Mesenchymal stem cell (in vitro differentiated cells and primary cell): ENCODE data around the gene PTPRU.
"Not testable (repeated sequence)": the region's sequence is repeated elsewhere in the genome, so short reads cannot be mapped to it uniquely, and the experiment has no call there.

Experiments
- DNase-seq: peaks from one replicate; pipeline ENCODE4 v3.0.0-alpha.2; 2013
- H2AFZ ChIP-seq: one replicate; pipeline ENCODE4 v1.6.1; 2013; ENCODE audit warnings: low read depth, mild to moderate bottlenecking, control low read depth, inconsistent platforms, low read length, moderate library complexity
- H2AK5ac ChIP-seq: 2 replicates; pipeline ENCODE4 v1.6.1; 2013; ENCODE audit warnings: low read length, moderate library complexity, mild to moderate bottlenecking, inconsistent platforms; ENCODE audit not compliant: severe bottlenecking
- H2BK120ac ChIP-seq: one replicate; pipeline ENCODE4 v1.6.1; 2013; ENCODE audit warnings: low read depth, mild to moderate bottlenecking, inconsistent platforms, low read length, moderate library complexity
- H2BK12ac ChIP-seq, 2 experiments: one replicate each; pipeline ENCODE4 v1.6.1; 2013; ENCODE audit warnings: inconsistent platforms in 2 of 2, low read length in 2 of 2, mild to moderate bottlenecking in 2 of 2, moderate library complexity in 2 of 2, control low read depth in 1 of 2
- H2BK15ac ChIP-seq: one replicate; pipeline ENCODE4 v1.6.1; 2013; ENCODE audit warnings: mild to moderate bottlenecking, low read depth, inconsistent platforms; ENCODE audit not compliant: poor library complexity, severe bottlenecking
- H2BK5ac ChIP-seq: 2 replicates; pipeline ENCODE4 v1.6.1; 2013; ENCODE audit warnings: low read depth, mild to moderate bottlenecking, low read length, control low read depth, inconsistent platforms; ENCODE audit not compliant: poor library complexity, severe bottlenecking
- H3K14ac ChIP-seq, 2 experiments: one replicate each; pipeline ENCODE4 v1.6.1; 2013; ENCODE audit warnings: inconsistent platforms in 2 of 2, low read length in 2 of 2, control low read depth in 1 of 2, mild to moderate bottlenecking in 1 of 2, moderate library complexity in 1 of 2
- H3K18ac ChIP-seq, 2 experiments: one replicate each; pipeline ENCODE4 v1.6.1; 2013; ENCODE audit warnings: inconsistent platforms in 2 of 2, low read length in 2 of 2, control low read depth in 1 of 2, low read depth in 1 of 2, mild to moderate bottlenecking in 1 of 2
- H3K23ac ChIP-seq, 2 experiments: one replicate each; pipeline ENCODE4 v1.6.1; 2013; ENCODE audit warnings: inconsistent platforms in 2 of 2, low read length in 2 of 2, mild to moderate bottlenecking in 2 of 2, moderate library complexity in 2 of 2, control low read depth in 1 of 2
- H3K27ac ChIP-seq: 2 replicates; pipeline ENCODE4 v1.5.1; 2013; ENCODE audit warnings: mild to moderate bottlenecking, moderate library complexity, low read length, control low read depth, inconsistent platforms; ENCODE audit not compliant: poor library complexity, severe bottlenecking
- H3K27me3 ChIP-seq, 2 experiments: 2 replicates each; pipeline versions ENCODE4 v1.6.1 to v1.7.0; 2013; ENCODE audit warnings: low read length in 2 of 2, mild to moderate bottlenecking in 2 of 2, moderate library complexity in 2 of 2, control low read depth in 1 of 2, inconsistent platforms in 1 of 2; ENCODE audit not compliant: control insufficient read depth in 1 of 2, insufficient read depth in 1 of 2
- H3K36me3 ChIP-seq, 2 experiments: 2 replicates each; pipeline versions ENCODE4 v1.6.1 to v1.7.0; 2013; ENCODE audit warnings: low read length in 2 of 2, control low read depth in 1 of 2, inconsistent platforms in 1 of 2, low read depth in 1 of 2, mild to moderate bottlenecking in 1 of 2; ENCODE audit not compliant: insufficient read depth in 2 of 2, control insufficient read depth in 1 of 2
- H3K4ac ChIP-seq, 2 experiments: one replicate each; pipeline ENCODE4 v1.6.1; 2013; ENCODE audit warnings: inconsistent platforms in 2 of 2, low read length in 2 of 2, mild to moderate bottlenecking in 2 of 2, moderate library complexity in 2 of 2, control low read depth in 1 of 2, low read depth in 1 of 2
- H3K4me1 ChIP-seq: 2 replicates; pipeline ENCODE4 v1.6.1; 2013; ENCODE audit warnings: low read depth, low read length, control low read depth; ENCODE audit not compliant: control insufficient read depth, insufficient read depth
- H3K4me2 ChIP-seq: 2 replicates; pipeline ENCODE4 v1.6.1; 2013; ENCODE audit warnings: low read length, mild to moderate bottlenecking, inconsistent platforms; ENCODE audit not compliant: poor library complexity, severe bottlenecking
- H3K4me3 ChIP-seq, 2 experiments: 2 replicates each; pipeline versions ENCODE4 v1.5.1 to v1.7.0; 2013; ENCODE audit warnings: low read length in 2 of 2, mild to moderate bottlenecking in 2 of 2, control low read depth in 1 of 2, low read depth in 1 of 2; ENCODE audit not compliant: insufficient read depth in 1 of 2
- H3K79me1 ChIP-seq: replicated peaks from 2 replicates; pipeline ENCODE4 v1.6.1; 2013; ENCODE audit warnings: mild to moderate bottlenecking, control low read depth, low read length, inconsistent platforms; ENCODE audit not compliant: poor library complexity, severe bottlenecking
- H3K9ac ChIP-seq: 2 replicates; pipeline ENCODE4 v1.7.0; 2013; ENCODE audit warnings: mild to moderate bottlenecking, low read length, moderate library complexity
- H3K9me3 ChIP-seq: 2 replicates; pipeline ENCODE4 v1.7.0; 2013; ENCODE audit warnings: mild to moderate bottlenecking, low read length; ENCODE audit not compliant: control insufficient read depth
- H4K8ac ChIP-seq: one replicate; pipeline ENCODE4 v1.6.1; 2013; ENCODE audit warnings: inconsistent platforms, mild to moderate bottlenecking, low read length, moderate library complexity
- H4K91ac ChIP-seq: one replicate; pipeline ENCODE4 v1.6.1; 2013; ENCODE audit warnings: mild to moderate bottlenecking, low read length, inconsistent platforms
- WGBS: methylation state at CpG from one replicate; pipeline ENCODE4 v1.1.7; 2013; ENCODE audit warnings: mixed read lengths; 5-methylcytosine and 5-hydroxymethylcytosine counted together

The PTPRU gene

DNA sequence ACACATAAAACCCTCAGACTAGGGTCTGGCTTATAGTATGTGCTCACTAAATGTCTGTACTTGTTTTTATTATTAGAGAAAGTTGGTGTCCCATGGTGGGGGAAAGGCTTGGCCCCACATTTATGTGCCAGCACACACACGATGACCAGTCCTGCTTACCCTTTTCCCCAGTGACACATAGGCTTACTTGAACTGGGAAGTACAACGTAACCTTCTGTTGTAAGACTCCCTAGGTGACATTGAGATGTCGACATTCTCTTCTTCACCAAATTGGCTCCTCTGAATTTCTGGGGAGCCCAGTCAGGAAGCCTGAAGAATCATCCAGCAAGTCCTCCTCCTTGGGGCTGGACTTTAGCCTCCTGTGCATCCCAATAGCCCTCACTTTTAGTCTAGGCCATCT is 3.9 kb upstream of the PTPRU start:
- 92% methylated on average over 3 of the region's 3 CpGs for WGBS
- Histone ChIP-seq H3K4me2 (no peak overlapping the region), H2BK12ac (no peak overlapping the region), H3K79me1 (peaks cover 21% of the 10 kb centered on the region), H3K27me3 (peaks cover 0 to 19% of the 10 kb centered on the region in 2 experiments), H3K14ac (no peak overlapping the region), H4K8ac (no peak overlapping the region), H3K4me3 (no peak overlapping the region), H2BK5ac (no peak overlapping the region), H3K9ac (no peak overlapping the region), H2AK5ac (no peak overlapping the region), H2BK15ac (no peak overlapping the region), H3K4ac (no peak overlapping the region), H3K27ac (no peak overlapping the region), H2BK120ac (no peak overlapping the region), H3K36me3 (no peaks in the 10 kb centered on the region), H3K4me1 (peaks cover 17% of the 10 kb centered on the region), H3K9me3 (no peaks in the 10 kb centered on the region), H3K18ac (no peak overlapping the region), H4K91ac (no peak overlapping the region), H2AFZ (no peak overlapping the region), H3K23ac (no peak overlapping the region)
- DNase-seq: no peak

DNA sequence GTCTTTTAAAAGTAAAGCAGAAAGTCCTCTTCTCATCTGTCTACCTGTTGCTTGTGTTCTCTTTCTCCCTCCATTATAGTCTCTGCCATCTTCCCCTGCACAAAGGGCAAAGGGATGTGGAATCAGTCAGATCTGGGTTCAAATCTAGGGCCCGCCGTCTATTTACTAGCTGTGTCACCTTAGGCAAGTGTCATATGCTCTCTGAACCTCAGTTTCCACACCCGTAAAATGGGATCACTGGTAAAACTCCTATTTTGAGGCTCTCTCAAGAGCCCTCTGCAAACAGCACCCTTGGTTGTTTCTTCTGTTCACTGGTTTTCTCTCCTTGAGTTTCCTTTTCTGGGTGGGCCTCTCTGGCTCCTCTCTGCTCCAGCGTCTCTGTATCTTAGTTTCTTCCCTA is 2.6 kb upstream of the PTPRU start:
- H2BK5ac ChIP-seq: no peak overlapping the region
- H3K36me3 ChIP-seq: no peaks in the 10 kb centered on the region
- 92% methylated on average over 4 of the region's 4 CpGs for WGBS
- no peak overlapping the region for H2AFZ ChIP-seq
- H4K91ac ChIP-seq: no peak overlapping the region
- peaks cover 11% of the 10 kb centered on the region for H3K79me1 ChIP-seq
- H3K14ac ChIP-seq: no peak overlapping the region
- no peak overlapping the region for H4K8ac ChIP-seq
- H3K9ac ChIP-seq: no peak overlapping the region
- no peak overlapping the region for H2BK120ac ChIP-seq
- H3K23ac ChIP-seq: no peak overlapping the region
- H2BK12ac ChIP-seq: no peak overlapping the region
- DNase-seq: no peak
- peaks cover 0 to 19% of the 10 kb centered on the region in 2 experiments for H3K27me3 ChIP-seq
- no peak overlapping the region for H3K27ac ChIP-seq
- peaks cover 25% of the 10 kb centered on the region for H3K4me1 ChIP-seq
- H3K4ac ChIP-seq: no peak overlapping the region
- H2AK5ac ChIP-seq: no peak overlapping the region
- no peak overlapping the region for H3K18ac ChIP-seq
- no peaks in the 10 kb centered on the region for H3K9me3 ChIP-seq
- no peak overlapping the region for H3K4me2 ChIP-seq
- H2BK15ac ChIP-seq: no peak overlapping the region
- no peak overlapping the region for H3K4me3 ChIP-seq

- 88% methylated on average over 1 of the region's 1 CpG for WGBS
- Histone ChIP-seq H3K27me3 (peaks cover 0 to 19% of the 10 kb centered on the region in 2 experiments), H3K27ac (no peak overlapping the region), H3K36me3 (no peaks in the 10 kb centered on the region), H3K23ac (no peak overlapping the region), H3K4me1 (peaks cover 25% of the 10 kb centered on the region), H2BK120ac (no peak overlapping the region), H2BK15ac (no peak overlapping the region), H3K9ac (no peak overlapping the region), H3K4ac (no peak overlapping the region), H2BK5ac (no peak overlapping the region), H3K4me3 (no peak overlapping the region), H3K79me1 (peaks cover 10% of the 10 kb centered on the region), H3K9me3 (no peaks in the 10 kb centered on the region), H2AFZ (no peak overlapping the region), H3K4me2 (no peak overlapping the region), H4K8ac (no peak overlapping the region), H2AK5ac (no peak overlapping the region), H4K91ac (no peak overlapping the region), H3K14ac (no peak overlapping the region), H2BK12ac (no peak overlapping the region), H3K18ac (no peak overlapping the region)
- DNase-seq: no peak
Observed at GRCh38 chr1:29234471-29234870, 1.9 kb upstream of the PTPRU start.

DNA sequence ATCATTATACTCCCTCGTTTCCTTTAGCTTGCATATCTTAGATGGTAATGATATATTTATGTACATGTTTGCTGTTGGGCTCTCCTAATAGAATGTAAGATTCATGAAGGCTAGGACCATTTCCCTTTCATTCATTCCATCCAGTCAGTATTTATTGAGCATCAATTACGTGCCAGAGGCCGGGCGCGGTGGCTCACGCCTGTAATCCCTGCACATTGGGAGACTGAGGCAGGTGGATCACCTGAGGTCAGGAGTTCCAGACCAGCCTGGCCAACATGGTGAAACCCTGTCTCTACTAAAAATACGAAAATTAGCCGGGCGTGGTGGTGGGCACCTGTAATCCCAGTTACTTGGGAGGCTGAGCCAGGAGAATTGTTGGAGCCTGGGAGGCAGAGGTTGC is 1.4 kb upstream of the PTPRU start:
- not testable (repeated sequence) for H3K18ac ChIP-seq, H2BK5ac ChIP-seq, H3K36me3 ChIP-seq, H2BK12ac ChIP-seq, H3K23ac ChIP-seq, H4K91ac ChIP-seq, H2AK5ac ChIP-seq, H3K4ac ChIP-seq, H4K8ac ChIP-seq, H2BK120ac ChIP-seq, DNase-seq, H3K9ac ChIP-seq, H3K4me2 ChIP-seq, H2AFZ ChIP-seq, H3K9me3 ChIP-seq, H3K27ac ChIP-seq, H2BK15ac ChIP-seq, H3K14ac ChIP-seq, H3K79me1 ChIP-seq, H3K4me3 ChIP-seq
- peaks cover 26% of the 10 kb centered on the region for H3K4me1 ChIP-seq
- H3K27me3 ChIP-seq: peaks cover 0 to 19% of the 10 kb centered on the region in 2 experiments
- WGBS: 96% methylated on average over 8 of the region's 9 CpGs
